GM12878 (cell line): Measurements from ENCODE around the gene SFSWAP. TPM values are rescaled to one million over a fixed set of nuclear protein-coding genes. Genes with fewer than 3 reads are reported as not detected.

ENCODE experiments used
- ATAC-seq: fragments of 200-7000 bp; cut with Tn5 transposase; 3 replicates; pipeline ENCODE4 v1.9.1; 2020; ENCODE audit warnings: mild to moderate bottlenecking, moderate library complexity
- BruUV-seq: library from RNA; stranded (reverse); fragments of 400-500 nt; replicated peaks from 2 replicates; lab custom pipeline; 2021; lab: Mats Ljungman, UMichigan
- CTCF ChIA-PET: fragments of 300-600 bp; sonication (Branson Sonifier 250); formaldehyde crosslinking; extraction: SDS; loops from one replicate; lab custom pipeline; 2021; ENCODE audit warnings: inconsistent platforms; lab: Yijun Ruan, JAX
- POLR2A ChIA-PET: fragments of 350-600 bp; formaldehyde crosslinking; extraction: SDS; loops from one replicate; lab custom pipeline; 2021; ENCODE audit warnings: inconsistent platforms; lab: Charles Lee
- RAD21 ChIA-PET: fragments of 300-600 bp; sonication (Branson Sonifier 250); formaldehyde crosslinking; loops from one replicate; lab custom pipeline; 2023; ENCODE audit warnings: antibody characterized with exemption; ENCODE audit not compliant: unreplicated experiment; lab: Charles Lee
- SMC1A ChIA-PET: fragments of 300-600 bp; sonication (Branson Sonifier 250); formaldehyde crosslinking; loops from one replicate; lab custom pipeline; 2023; ENCODE audit not compliant: unreplicated experiment, uncharacterized antibody; lab: Charles Lee
- DNase-seq: peaks from one replicate; pipeline ENCODE4 v3.0.0-alpha.2; 2011; ENCODE audit warnings: low read depth, low spot score
- FAIRE-seq: peaks from 3 replicates; lab custom pipeline; 2011; peaks lifted over from hg19 to GRCh38; lab: Jason Lieb, UNC
- H2AFZ ChIP-seq: 2 replicates; pipeline ENCODE4 v1.6.0; 2011; ENCODE audit warnings: low read depth, low read length, control low read depth; ENCODE audit not compliant: control insufficient read depth
- H3K27ac ChIP-seq: 2 replicates; pipeline ENCODE4 v1.5.1; 2011; ENCODE audit warnings: control low read depth; ENCODE audit not compliant: control insufficient read depth, insufficient read depth
- H3K27me3 ChIP-seq, 2 experiments: replicated peaks in 1 of 2; 2 replicates each; pipeline versions ENCODE4 v1.6.0 to v1.6.1; 2011; ENCODE audit warnings: low read length in 1 of 2; ENCODE audit not compliant: control insufficient read depth in 2 of 2, insufficient read depth in 2 of 2
- H3K36me3 ChIP-seq, 2 experiments: 2 replicates each; pipeline ENCODE4 v1.5.1; 2011; ENCODE audit warnings: low read length in 1 of 2; ENCODE audit not compliant: control insufficient read depth in 2 of 2, insufficient read depth in 2 of 2
- H3K4me1 ChIP-seq: 2 replicates; pipeline ENCODE4 v1.6.1; 2011; ENCODE audit warnings: mild to moderate bottlenecking, low read length, moderate library complexity, mixed read lengths; ENCODE audit not compliant: control insufficient read depth, insufficient read depth
- H3K4me2 ChIP-seq: 2 replicates; pipeline ENCODE4 v1.6.0; 2011; ENCODE audit warnings: control low read depth; ENCODE audit not compliant: control insufficient read depth, insufficient read depth
- H3K4me3 ChIP-seq: fragments of 200-600 bp; sonication (generic); 2 replicates; pipeline ENCODE4 v1.5.1; 2016
- H3K79me2 ChIP-seq: 2 replicates; pipeline ENCODE4 v1.6.0; 2011; ENCODE audit warnings: low read length; ENCODE audit not compliant: control insufficient read depth, insufficient read depth
- H3K9ac ChIP-seq: 2 replicates; pipeline ENCODE4 v1.8.0; 2011; ENCODE audit warnings: low read length, control low read depth, mixed read lengths; ENCODE audit not compliant: control insufficient read depth, insufficient read depth
- H3K9me3 ChIP-seq: replicated peaks from 3 replicates; pipeline ENCODE4 v1.5.1; 2011; ENCODE audit warnings: mild to moderate bottlenecking, low read length; ENCODE audit not compliant: control insufficient read depth, insufficient read depth
- H4K20me1 ChIP-seq: 2 replicates; pipeline ENCODE4 v1.6.0; 2011; ENCODE audit not compliant: control insufficient read depth, insufficient read depth
- BCL11A ChIP-seq: IDR thresholded peaks from 2 replicates; pipeline ENCODE4 v1.6.1; 2011; ENCODE audit warnings: low read depth, low read length
- BMI1 ChIP-seq: fragments of 450-650 bp; IDR thresholded peaks from 2 replicates; pipeline ENCODE4 v1.6.1; 2016; ENCODE audit warnings: mild to moderate bottlenecking, moderate library complexity, borderline replicate concordance
- EP300 ChIP-seq, 2 experiments: fragments of 150-350 bp in 1 of 2; IDR thresholded peaks; 2 replicates each; pipeline ENCODE4 v1.6.1; 2011 to 2012; ENCODE audit warnings: low read depth in 2 of 2, low read length in 2 of 2, borderline replicate concordance in 1 of 2, improper control_type of control experiment in 1 of 2, inconsistent platforms in 1 of 2; ENCODE audit not compliant: control insufficient read depth in 1 of 2
- ESRRA ChIP-seq: IDR thresholded peaks from 2 replicates; pipeline ENCODE4 v1.6.1; 2012; ENCODE audit warnings: mild to moderate bottlenecking, low read length, improper control_type of control experiment
- KDM1A ChIP-seq: fragments of 200-600 bp; sonication (generic); IDR thresholded peaks from 2 replicates; pipeline ENCODE4 v1.6.1; 2016; ENCODE audit warnings: borderline replicate concordance
- NFXL1 ChIP-seq: fragments of 450-650 bp; IDR thresholded peaks from 2 replicates; pipeline ENCODE4 v1.6.1; 2017; ENCODE audit warnings: antibody characterized with exemption, mild to moderate bottlenecking, borderline replicate concordance
- NFYA ChIP-seq: IDR thresholded peaks from 2 replicates; pipeline ENCODE4 v1.6.1; 2011; ENCODE audit warnings: low read depth, mild to moderate bottlenecking, low read length, improper control_type of control experiment, borderline replicate concordance
- NR2C1 ChIP-seq: fragments of 450-650 bp; IDR thresholded peaks from 2 replicates; pipeline ENCODE4 v1.6.1; 2017; ENCODE audit warnings: antibody characterized with exemption, mild to moderate bottlenecking, moderate library complexity
- RB1 ChIP-seq: fragments of 450-650 bp; formaldehyde crosslinking; IDR thresholded peaks from 2 replicates; pipeline ENCODE4 v1.6.1; 2017; ENCODE audit warnings: mild to moderate bottlenecking, borderline replicate concordance
- RFX5 ChIP-seq: IDR thresholded peaks from 2 replicates; pipeline ENCODE4 v1.6.1; 2011; ENCODE audit warnings: low read depth, low read length, improper control_type of control experiment
- TCF7 ChIP-seq: IDR thresholded peaks from 2 replicates; pipeline ENCODE4 v1.6.1; 2014; ENCODE audit warnings: antibody characterized with exemption, borderline replicate concordance
- WGBS: methylation state at CpG from one replicate; pipeline ENCODE4 v1.1.6; 2016; ENCODE audit warnings: low lambda C conversion rate; ENCODE audit not compliant: insufficient replicate concordance, insufficient coverage; ENCODE audit errors: missing lambda C conversion rate; 5-methylcytosine and 5-hydroxymethylcytosine counted together
- in situ Hi-C: fragments of 300-500 bp; cut with MboI; formaldehyde crosslinking; loops from 9 replicates; pipeline ENCODE4 v1.14.3; 2018; ENCODE audit warnings: mixed read lengths
- intact Hi-C: fragments of 100-400 bp; cut with micrococcal nuclease; formaldehyde crosslinking; loops from one replicate; pipeline ENCODE4 v1.14.2; 2022; ENCODE audit not compliant: unreplicated experiment
- polyA plus RNA-seq, 11 experiments: library from polyadenylated mRNA; depleted of rRNA in 4 of 11; unstranded in 6 of 11; stranded (reverse) in 5 of 11; fragments of >200 nt; fragmentation: Nextera tagmentation in 4 of 11; fragmentation: Illumina TruSeq in 1 of 11; extraction: Ambion mirVana in 4 of 11; extraction: Trizol in 1 of 11; gene quantifications; 1 replicate in 1 of 11; 2 replicates in 10 of 11; pipeline versions ENCODE4 v1.2.1 to v1.2.3, GENCODE V29; 2011 to 2016; ENCODE audit warnings: inconsistent platforms in 2 of 11, missing spikeins in 2 of 11, low read depth in 1 of 11
- total RNA-seq, 4 experiments: library from RNA; depleted of rRNA in 3 of 4; stranded (reverse); fragments of >200 nt in 3 of 4; fragmentation: Illumina TruSeq in 1 of 4; extraction: Trizol in 1 of 4; gene quantifications; 2 replicates each; pipeline versions ENCODE4 v1.2.1 to v1.2.3, GENCODE V29; 2013 to 2021
- TF ChIP-seq, protein P1 (sequence below): fragments of 450-650 bp; IDR thresholded peaks from 2 replicates; pipeline ENCODE4 v1.6.1; 2018; ENCODE audit warnings: borderline replicate concordance, mild to moderate bottlenecking; ENCODE audit not compliant: partially characterized antibody
- TF ChIP-seq, protein P2 (sequence below): fragments of 450-650 bp; conservative IDR thresholded peaks from 2 replicates; pipeline ENCODE4 v1.6.1; 2017; ENCODE audit warnings: mild to moderate bottlenecking, moderate library complexity
- TF ChIP-seq, protein P3 (sequence below): IDR thresholded peaks from 2 replicates; pipeline ENCODE4 v1.6.1; 2012; ENCODE audit warnings: low read length, inconsistent platforms
- TF ChIP-seq, protein P4 (sequence below): fragments of 450-650 bp; IDR thresholded peaks from 2 replicates; pipeline ENCODE4 v1.6.1; 2017; ENCODE audit warnings: mild to moderate bottlenecking, low read depth, inconsistent platforms; ENCODE audit not compliant: poor library complexity, severe bottlenecking

SFSWAP gene
- total and polyA plus RNA-seq, 10 of the 15 experiments (the other 5 are each of a cell fraction or from before 2014, with no cell fraction given): 1.8 to 48.6 (median 25.0) TPM

DNA sequence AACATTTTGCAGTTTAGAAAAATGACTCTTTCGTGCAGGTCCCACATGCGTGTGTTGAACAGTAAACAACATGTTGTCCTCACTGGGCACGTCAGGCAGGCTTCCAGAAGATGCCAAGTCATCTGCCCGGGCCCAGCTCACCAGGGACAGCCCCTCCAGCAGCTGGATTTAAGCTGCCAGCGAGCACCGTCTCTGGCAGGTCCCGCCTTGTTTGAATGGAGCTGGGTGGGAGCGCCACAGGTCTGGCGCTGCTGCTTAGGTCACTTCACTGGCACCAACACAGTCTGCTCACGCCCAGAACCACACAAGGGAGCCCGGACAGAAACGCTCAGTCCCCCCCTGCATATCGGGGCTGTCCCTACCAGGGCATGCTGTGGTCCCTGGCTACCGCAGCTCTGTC, 84.2 kb downstream of the SFSWAP start:
- Histone ChIP-seq H3K4me1 (no peaks in the 10 kb centered on the region), H3K27ac (no peak overlapping the region), H3K9me3 (no peaks in the 10 kb centered on the region), H2AFZ (no peak overlapping the region), H3K9ac (no peak overlapping the region), H3K27me3 (no peaks in the 10 kb centered on the region), H3K36me3 (peaks cover 0 to 15% of the 10 kb centered on the region in 2 experiments), H3K79me2 (no peaks in the 10 kb centered on the region), H4K20me1 (no peaks in the 10 kb centered on the region), H3K4me3 (no peak overlapping the region)
- CTCF ChIA-PET: no interaction called here
- DNase-seq (no peak), FAIRE-seq (no peak)
- POLR2A ChIA-PET: no interaction called here
- RAD21 ChIA-PET: no interaction called here
- SMC1A ChIA-PET: no interaction called here
- intact Hi-C loops (no loop called here), in situ Hi-C loops (no loop called here)
- no TSS peak for BruUV-seq
- WGBS: 96% methylated on average over 14 of the region's 14 CpGs
- no peak for TF ChIP-seq EP300 (IDR thresholded peaks at IDR 0.05; ENCODE audit: borderline replicate concordance in 1 of 2, control insufficient read depth in 1 of 2, low read depth in 2 of 2, low read length in 2 of 2)
- no peak for TF ChIP-seq BMI1
- TF ChIP-seq KDM1A: no peak
- no peak for TF ChIP-seq NR2C1
- no peak for TF ChIP-seq ESRRA
- TF ChIP-seq NFXL1: no peak
- no peak for TF ChIP-seq BCL11A
- TF ChIP-seq, protein P1, sequence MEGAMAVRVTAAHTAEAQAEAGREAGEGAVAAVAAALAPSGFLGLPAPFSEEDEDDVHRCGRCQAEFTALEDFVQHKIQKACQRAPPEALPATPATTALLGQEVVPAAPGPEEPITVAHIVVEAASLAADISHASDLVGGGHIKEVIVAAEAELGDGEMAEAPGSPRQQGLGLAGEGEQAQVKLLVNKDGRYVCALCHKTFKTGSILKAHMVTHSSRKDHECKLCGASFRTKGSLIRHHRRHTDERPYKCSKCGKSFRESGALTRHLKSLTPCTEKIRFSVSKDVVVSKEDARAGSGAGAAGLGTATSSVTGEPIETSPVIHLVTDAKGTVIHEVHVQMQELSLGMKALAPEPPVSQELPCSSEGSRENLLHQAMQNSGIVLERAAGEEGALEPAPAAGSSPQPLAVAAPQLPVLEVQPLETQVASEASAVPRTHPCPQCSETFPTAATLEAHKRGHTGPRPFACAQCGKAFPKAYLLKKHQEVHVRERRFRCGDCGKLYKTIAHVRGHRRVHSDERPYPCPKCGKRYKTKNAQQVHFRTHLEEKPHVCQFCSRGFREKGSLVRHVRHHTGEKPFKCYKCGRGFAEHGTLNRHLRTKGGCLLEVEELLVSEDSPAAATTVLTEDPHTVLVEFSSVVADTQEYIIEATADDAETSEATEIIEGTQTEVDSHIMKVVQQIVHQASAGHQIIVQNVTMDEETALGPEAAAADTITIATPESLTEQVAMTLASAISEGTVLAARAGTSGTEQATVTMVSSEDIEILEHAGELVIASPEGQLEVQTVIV: no peak
- no peak for TF ChIP-seq TCF7
- TF ChIP-seq, protein P2, sequence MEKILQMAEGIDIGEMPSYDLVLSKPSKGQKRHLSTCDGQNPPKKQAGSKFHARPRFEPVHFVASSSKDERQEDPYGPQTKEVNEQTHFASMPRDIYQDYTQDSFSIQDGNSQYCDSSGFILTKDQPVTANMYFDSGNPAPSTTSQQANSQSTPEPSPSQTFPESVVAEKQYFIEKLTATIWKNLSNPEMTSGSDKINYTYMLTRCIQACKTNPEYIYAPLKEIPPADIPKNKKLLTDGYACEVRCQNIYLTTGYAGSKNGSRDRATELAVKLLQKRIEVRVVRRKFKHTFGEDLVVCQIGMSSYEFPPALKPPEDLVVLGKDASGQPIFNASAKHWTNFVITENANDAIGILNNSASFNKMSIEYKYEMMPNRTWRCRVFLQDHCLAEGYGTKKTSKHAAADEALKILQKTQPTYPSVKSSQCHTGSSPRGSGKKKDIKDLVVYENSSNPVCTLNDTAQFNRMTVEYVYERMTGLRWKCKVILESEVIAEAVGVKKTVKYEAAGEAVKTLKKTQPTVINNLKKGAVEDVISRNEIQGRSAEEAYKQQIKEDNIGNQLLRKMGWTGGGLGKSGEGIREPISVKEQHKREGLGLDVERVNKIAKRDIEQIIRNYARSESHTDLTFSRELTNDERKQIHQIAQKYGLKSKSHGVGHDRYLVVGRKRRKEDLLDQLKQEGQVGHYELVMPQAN: no peak
- TF ChIP-seq NFYA: no peak
- TF ChIP-seq RB1: no peak
- TF ChIP-seq, protein P3, sequence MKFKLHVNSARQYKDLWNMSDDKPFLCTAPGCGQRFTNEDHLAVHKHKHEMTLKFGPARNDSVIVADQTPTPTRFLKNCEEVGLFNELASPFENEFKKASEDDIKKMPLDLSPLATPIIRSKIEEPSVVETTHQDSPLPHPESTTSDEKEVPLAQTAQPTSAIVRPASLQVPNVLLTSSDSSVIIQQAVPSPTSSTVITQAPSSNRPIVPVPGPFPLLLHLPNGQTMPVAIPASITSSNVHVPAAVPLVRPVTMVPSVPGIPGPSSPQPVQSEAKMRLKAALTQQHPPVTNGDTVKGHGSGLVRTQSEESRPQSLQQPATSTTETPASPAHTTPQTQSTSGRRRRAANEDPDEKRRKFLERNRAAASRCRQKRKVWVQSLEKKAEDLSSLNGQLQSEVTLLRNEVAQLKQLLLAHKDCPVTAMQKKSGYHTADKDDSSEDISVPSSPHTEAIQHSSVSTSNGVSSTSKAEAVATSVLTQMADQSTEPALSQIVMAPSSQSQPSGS: no peak
- no peak for TF ChIP-seq RFX5
- TF ChIP-seq, protein P4, sequence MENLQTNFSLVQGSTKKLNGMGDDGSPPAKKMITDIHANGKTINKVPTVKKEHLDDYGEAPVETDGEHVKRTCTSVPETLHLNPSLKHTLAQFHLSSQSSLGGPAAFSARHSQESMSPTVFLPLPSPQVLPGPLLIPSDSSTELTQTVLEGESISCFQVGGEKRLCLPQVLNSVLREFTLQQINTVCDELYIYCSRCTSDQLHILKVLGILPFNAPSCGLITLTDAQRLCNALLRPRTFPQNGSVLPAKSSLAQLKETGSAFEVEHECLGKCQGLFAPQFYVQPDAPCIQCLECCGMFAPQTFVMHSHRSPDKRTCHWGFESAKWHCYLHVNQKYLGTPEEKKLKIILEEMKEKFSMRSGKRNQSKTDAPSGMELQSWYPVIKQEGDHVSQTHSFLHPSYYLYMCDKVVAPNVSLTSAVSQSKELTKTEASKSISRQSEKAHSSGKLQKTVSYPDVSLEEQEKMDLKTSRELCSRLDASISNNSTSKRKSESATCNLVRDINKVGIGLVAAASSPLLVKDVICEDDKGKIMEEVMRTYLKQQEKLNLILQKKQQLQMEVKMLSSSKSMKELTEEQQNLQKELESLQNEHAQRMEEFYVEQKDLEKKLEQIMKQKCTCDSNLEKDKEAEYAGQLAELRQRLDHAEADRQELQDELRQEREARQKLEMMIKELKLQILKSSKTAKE: no peak
- TF ChIP-seq, all 136 proteins: peak for 0
- no peak for ATAC-seq
- no peak overlapping the region for H3K4me2 ChIP-seq
